ENCODE data around the gene GBF1. TPM values are rescaled to one million over a fixed set of nuclear protein-coding genes. Genes with fewer than 3 reads are reported as not detected.

The GBF1 gene
- total and polyA plus RNA-seq, 8 donors, result 5.7 to 47.3 (median 21.9) TPM

DNA sequence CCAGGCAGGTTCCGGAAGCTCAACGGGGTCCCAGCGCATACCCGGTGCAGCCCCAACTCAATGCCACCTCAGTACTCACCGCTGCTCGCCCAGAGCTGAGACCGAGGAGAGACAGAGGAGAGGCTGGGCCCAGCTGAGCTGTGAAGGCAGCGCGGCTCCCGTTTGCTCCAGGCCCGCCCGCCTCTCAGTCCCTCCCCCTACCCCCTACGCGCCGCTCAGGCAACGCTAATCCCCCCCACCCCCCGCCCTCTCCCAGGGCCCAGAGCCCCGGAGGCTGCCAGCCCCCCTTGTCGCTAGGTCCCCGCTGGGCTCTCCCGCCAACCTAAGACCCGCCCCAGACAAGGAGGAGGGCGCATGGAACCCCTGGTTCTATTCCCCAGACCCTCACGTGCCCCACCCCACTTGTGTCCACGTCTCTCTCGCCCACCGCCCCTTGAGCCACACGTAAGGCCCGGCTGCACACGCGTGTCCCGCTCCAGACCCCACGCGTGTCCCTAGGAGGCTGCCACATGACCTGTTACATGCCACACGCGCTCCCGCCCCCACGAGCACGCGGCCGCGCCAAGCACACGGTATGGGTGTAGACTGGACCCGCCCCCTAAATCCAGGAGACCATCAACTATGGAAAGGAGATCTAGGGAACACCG lies 173.4 kb downstream of the GBF1 start, which contains the start of gene PSD:
Gene PSD, minus strand, starts transcription at position 164 of the 647 bp plus-strand sequence. CDS start 1,747 bp downstream, outside the sequence.
- Histone ChIP-seq H3K36me3 (peaks cover 0 to 8% (median 7%) of the 10 kb centered on the region in 4 donors), H3K4me1 (peaks cover 32 to 45% (median 45%) of the 10 kb centered on the region in 4 donors), H3K27ac (peak within 1 kb of the TSS in 4 of 5 donors; percentile 93 to 98 (median 94)), H3K27me3 (peaks cover 9 to 59% (median 49%) of the 10 kb centered on the region in 3 donors), H3K4me3 (peak within 1 kb of the TSS; percentile 79 to 96 (median 91)), H3K9me3 (no peaks in the 10 kb centered on the region)
- TF ChIP-seq POLR2AphosphoS5 (IDR thresholded peaks at IDR 0.05) (no peak), POLR2A (IDR thresholded peaks at IDR 0.05) (no peak), EP300 (IDR thresholded peaks at IDR 0.05) (no peak)
- TF ChIP-seq, protein P1, sequence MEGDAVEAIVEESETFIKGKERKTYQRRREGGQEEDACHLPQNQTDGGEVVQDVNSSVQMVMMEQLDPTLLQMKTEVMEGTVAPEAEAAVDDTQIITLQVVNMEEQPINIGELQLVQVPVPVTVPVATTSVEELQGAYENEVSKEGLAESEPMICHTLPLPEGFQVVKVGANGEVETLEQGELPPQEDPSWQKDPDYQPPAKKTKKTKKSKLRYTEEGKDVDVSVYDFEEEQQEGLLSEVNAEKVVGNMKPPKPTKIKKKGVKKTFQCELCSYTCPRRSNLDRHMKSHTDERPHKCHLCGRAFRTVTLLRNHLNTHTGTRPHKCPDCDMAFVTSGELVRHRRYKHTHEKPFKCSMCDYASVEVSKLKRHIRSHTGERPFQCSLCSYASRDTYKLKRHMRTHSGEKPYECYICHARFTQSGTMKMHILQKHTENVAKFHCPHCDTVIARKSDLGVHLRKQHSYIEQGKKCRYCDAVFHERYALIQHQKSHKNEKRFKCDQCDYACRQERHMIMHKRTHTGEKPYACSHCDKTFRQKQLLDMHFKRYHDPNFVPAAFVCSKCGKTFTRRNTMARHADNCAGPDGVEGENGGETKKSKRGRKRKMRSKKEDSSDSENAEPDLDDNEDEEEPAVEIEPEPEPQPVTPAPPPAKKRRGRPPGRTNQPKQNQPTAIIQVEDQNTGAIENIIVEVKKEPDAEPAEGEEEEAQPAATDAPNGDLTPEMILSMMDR (IDR thresholded peaks at IDR 0.05), result no peak
- intact Hi-C loops (cut with DNase I; ENCODE audit: low total_unique reads), result no loop called here
- peak in 1 of 2 donors; percentile 49 for DNase-seq
- WGBS, 5 donors, result 4 to 7% (median 5%) methylated on average over 19 to 45 of the region's 45 CpGs

DNA sequence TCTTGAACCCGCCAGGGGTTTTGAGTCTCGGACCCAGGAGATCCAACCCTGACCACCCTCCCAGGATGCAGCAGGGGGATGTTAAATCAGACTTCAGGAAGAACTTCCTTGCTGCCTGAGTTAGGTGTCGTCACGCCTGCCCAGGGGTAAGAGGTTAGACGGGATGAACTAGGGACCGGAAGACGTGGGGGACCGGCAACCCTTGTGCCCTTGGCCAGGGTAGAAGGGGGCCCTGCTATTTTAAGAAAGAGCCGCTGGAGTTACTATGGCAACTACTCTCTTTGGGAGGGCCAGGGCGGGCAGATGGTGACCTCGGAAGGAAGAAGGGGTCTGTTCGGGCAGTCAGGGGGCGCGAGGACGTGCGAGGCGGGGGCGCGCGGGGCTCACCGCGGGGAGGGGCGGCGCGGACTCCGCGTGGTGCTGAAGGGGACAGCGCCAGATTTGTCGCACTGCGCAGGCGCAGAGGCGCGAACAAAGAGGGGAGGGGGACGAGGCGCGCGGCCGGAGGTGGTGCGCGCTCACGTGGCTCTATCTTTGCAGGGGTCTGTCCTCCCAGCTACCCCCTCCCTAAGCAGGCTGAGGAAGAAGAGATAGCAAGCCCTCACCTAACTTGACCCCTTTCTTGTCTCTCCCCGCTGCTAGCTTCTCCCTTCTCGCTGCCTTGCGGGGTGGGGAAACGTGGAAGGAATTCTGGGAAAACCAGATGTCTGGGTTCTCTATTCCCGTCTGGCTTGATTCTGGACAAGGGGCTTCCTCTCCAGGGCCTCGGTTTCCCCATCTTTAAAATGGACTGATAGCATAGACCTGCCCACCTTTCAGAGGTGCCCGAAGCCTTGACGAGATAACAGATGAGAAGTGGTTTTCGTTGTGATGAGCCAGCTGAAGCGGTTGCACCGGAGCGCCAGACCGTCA lies 174.2 kb downstream of the GBF1 start:
- peak overlapping the region; percentile 79 to 96 (median 91) for H3K4me3 ChIP-seq

DNA sequence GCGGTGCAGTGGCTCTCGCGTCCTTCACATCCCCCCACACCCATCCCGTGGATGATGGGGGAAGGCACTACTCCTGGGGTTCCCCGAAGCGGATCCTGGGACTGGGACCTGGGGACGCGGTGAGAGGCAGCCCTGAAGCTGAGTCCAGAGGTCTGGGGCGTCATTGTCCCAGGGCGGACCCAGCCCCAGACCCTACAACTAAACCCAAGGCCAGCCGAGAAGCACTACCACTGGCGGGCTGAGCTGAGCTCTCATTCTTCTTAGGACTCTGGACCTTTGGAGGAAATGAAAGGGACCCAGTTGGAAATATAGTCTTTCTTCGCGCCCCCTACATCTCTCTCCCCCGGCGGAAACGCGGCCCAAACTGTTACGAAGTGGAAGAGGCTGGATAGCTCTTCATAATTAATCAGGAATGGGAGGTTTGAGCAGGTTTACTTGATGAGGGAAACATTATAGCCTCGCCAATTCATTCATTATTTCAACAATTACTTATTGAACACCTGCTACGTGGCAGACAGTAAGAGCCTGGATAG lies 174.9 kb downstream of the GBF1 start:
- 1 to 4% (median 1%) methylated on average over 21 of the region's 21 CpGs for WGBS, 5 donors
- no peak for DNase-seq
- H3K36me3 ChIP-seq, result peaks cover 0 to 23% (median 21%) of the 10 kb centered on the region in 4 donors
- intact Hi-C loops (cut with DNase I; ENCODE audit: low total_unique reads), result no loop called here
- H3K27ac ChIP-seq, result peak overlapping the region; percentile 93 to 98 (median 94)
- peaks cover 0 to 44% (median 39%) of the 10 kb centered on the region in 3 donors for H3K27me3 ChIP-seq
- H3K9me3 ChIP-seq, result no peaks in the 10 kb centered on the region
- peak overlapping the region; percentile 79 to 96 (median 91) for H3K4me3 ChIP-seq
- peaks cover 32 to 54% (median 47%) of the 10 kb centered on the region in 4 donors for H3K4me1 ChIP-seq
- no peak for TF ChIP-seq EP300 (IDR thresholded peaks at IDR 0.05)
- no peak for TF ChIP-seq POLR2A (IDR thresholded peaks at IDR 0.05)
- TF ChIP-seq, protein P1 (IDR thresholded peaks at IDR 0.05), result no peak
- no peak for TF ChIP-seq POLR2AphosphoS5 (IDR thresholded peaks at IDR 0.05)

More for the DNA sequence above, 174.2 kb downstream of the GBF1 start:
- peaks cover 4 to 51% (median 47%) of the 10 kb centered on the region in 3 donors for H3K27me3 ChIP-seq
- peak overlapping the region; percentile 93 to 98 (median 94) for H3K27ac ChIP-seq
- intact Hi-C loops (cut with DNase I; ENCODE audit: low total_unique reads), result no loop called here
- no peaks in the 10 kb centered on the region for H3K9me3 ChIP-seq
- DNase-seq, result peak; percentile 63 to 85
- H3K36me3 ChIP-seq, result peaks cover 0 to 16% (median 15%) of the 10 kb centered on the region in 4 donors
- H3K4me1 ChIP-seq, result peaks cover 32 to 52% (median 47%) of the 10 kb centered on the region in 4 donors
- TF ChIP-seq EP300 (IDR thresholded peaks at IDR 0.05), result no peak
- no peak for TF ChIP-seq POLR2A (IDR thresholded peaks at IDR 0.05)
- TF ChIP-seq, protein P1 (IDR thresholded peaks at IDR 0.05), result no peak
- no peak for TF ChIP-seq POLR2AphosphoS5 (IDR thresholded peaks at IDR 0.05)
- WGBS, 5 donors, result 1 to 2% (median 1%) methylated on average over 48 to 54 of the region's 54 CpGs

Measured in stomach (tissue), 9 donors.